ENCODE results near the gene TFDP1. TPM values are rescaled to one million over a fixed set of nuclear protein-coding genes. Genes with fewer than 3 reads are reported as not detected.

Gene TFDP1
- total RNA-seq, 4 donors from 2014 or later, result 24.3 to 164 (median 49.1) TPM

DNA sequence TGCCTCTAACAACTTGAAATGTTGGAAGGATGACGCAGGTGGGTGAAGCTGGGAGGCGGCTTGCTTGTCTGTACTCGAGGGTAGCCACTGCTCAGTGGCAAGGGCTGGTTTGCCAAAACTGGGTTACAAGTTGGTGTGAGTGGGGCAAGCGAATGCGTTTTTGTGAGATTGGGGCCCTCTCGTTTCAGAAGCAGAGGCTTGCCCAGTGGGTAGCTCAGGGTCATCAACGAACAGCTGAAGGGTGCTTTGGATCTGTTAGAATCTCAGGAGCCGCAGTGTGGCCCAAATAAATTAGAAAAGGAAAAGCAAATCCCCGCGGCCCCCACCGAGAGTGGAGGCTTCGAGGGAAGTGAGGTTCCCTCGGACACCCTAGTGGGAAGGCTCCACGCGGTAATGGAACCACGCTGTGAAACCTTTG lies 66.2 kb downstream of the TFDP1 start:
- no peaks in the 10 kb centered on the region for H3K9me3 ChIP-seq
- no peak for TF ChIP-seq POLR2AphosphoS5 (IDR thresholded peaks at IDR 0.05)
- TF ChIP-seq POLR2A (IDR thresholded peaks at IDR 0.05), result no peak
- TF ChIP-seq EP300 (IDR thresholded peaks at IDR 0.05; ENCODE audit: low read depth), result no peak
- TF ChIP-seq, protein P1, sequence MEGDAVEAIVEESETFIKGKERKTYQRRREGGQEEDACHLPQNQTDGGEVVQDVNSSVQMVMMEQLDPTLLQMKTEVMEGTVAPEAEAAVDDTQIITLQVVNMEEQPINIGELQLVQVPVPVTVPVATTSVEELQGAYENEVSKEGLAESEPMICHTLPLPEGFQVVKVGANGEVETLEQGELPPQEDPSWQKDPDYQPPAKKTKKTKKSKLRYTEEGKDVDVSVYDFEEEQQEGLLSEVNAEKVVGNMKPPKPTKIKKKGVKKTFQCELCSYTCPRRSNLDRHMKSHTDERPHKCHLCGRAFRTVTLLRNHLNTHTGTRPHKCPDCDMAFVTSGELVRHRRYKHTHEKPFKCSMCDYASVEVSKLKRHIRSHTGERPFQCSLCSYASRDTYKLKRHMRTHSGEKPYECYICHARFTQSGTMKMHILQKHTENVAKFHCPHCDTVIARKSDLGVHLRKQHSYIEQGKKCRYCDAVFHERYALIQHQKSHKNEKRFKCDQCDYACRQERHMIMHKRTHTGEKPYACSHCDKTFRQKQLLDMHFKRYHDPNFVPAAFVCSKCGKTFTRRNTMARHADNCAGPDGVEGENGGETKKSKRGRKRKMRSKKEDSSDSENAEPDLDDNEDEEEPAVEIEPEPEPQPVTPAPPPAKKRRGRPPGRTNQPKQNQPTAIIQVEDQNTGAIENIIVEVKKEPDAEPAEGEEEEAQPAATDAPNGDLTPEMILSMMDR (IDR thresholded peaks at IDR 0.05), result no peak
- intact Hi-C loops (cut with DNase I; ENCODE audit: low total_unique reads), result no loop called here
- H3K4me3 ChIP-seq, result no peak overlapping the region
- no peaks in the 10 kb centered on the region for H3K27me3 ChIP-seq
- H3K4me1 ChIP-seq, result peaks cover 10 to 25% (median 17%) of the 10 kb centered on the region in 4 donors
- in situ Hi-C loops (cut with MboI; ENCODE audit: low pct_ligation_motif_present in 1 of 4, low pct_unique_long_range_greater_than_20kb in 1 of 4, low sequenced_read_pairs in 3 of 4), result no loop called here
- H3K36me3 ChIP-seq, result no peaks in the 10 kb centered on the region
- DNase-seq, result peak; percentile 5
- WGBS, 2 donors (ENCODE audit: low coverage in 1 of 2), result 95 to 100% methylated on average over 12 to 16 of the region's 16 CpGs
- no peak overlapping the region for H3K27ac ChIP-seq

DNA sequence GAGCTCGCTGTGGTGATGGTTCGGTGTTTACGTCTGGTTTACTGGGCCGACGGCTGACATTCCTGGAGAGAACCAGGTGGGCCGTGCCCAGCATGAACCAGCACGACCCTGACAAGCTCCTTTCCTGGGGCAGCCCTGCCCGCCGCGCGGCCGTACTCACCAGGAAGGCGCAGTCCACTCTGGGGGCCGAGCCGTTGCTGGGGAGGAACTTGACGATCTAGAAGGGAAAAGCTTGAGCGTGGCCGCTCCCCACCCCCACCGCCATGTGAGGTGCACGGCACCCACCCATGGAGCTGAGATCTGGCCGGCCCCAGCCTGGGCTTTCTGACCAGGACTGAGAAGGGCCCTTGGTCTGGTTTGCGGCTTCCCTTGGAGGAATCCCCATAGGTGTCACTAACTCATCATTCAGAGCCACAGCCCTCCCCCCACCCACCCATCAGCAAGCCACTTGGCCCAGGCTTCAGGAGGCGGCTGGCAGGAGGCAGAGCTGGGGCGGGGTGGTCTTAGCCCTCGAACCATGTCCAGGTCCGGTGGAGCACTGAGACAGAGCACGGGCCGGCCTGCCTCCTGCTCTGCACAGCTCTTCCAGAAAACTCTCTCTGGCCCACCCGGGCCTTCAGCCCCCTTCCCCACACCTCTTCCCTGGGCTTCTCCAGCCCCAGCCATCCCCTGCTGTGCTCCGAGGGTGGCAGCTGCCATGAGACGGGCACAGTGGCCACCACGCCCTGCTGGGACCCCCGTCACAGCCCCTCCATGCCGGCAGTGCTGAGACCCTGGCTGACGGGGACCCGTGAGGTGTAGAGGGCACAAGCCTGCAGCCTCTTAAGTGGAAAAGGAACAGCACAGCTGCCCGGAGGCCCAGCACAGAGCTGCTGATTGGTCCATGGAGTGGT lies 67.2 kb downstream of the TFDP1 start:
- H3K36me3 ChIP-seq, result no peaks in the 10 kb centered on the region
- 94% methylated on average over 36 of the region's 37 CpGs; no CpG with 5 or more reads in 1 of the 2 donors for WGBS, 2 donors (ENCODE audit: low coverage in 1 of 2)
- intact Hi-C loops (cut with DNase I; ENCODE audit: low total_unique reads) (no loop called here), in situ Hi-C loops (cut with MboI; ENCODE audit: low pct_ligation_motif_present in 1 of 4, low pct_unique_long_range_greater_than_20kb in 1 of 4, low sequenced_read_pairs in 3 of 4) (no loop called here)
- no peaks in the 10 kb centered on the region for H3K27me3 ChIP-seq
- H3K9me3 ChIP-seq, result no peaks in the 10 kb centered on the region
- no peak overlapping the region for H3K4me3 ChIP-seq
- peak; percentile 4 for DNase-seq
- no peak overlapping the region for H3K27ac ChIP-seq
- TF ChIP-seq, protein P1 (IDR thresholded peaks at IDR 0.05), result no peak
- no peak for TF ChIP-seq POLR2A (IDR thresholded peaks at IDR 0.05)
- TF ChIP-seq POLR2AphosphoS5 (IDR thresholded peaks at IDR 0.05), result no peak
- TF ChIP-seq EP300 (IDR thresholded peaks at IDR 0.05; ENCODE audit: low read depth), result no peak
- H3K4me1 ChIP-seq, result peaks cover 10 to 15% (median 11%) of the 10 kb centered on the region in 4 donors

DNA sequence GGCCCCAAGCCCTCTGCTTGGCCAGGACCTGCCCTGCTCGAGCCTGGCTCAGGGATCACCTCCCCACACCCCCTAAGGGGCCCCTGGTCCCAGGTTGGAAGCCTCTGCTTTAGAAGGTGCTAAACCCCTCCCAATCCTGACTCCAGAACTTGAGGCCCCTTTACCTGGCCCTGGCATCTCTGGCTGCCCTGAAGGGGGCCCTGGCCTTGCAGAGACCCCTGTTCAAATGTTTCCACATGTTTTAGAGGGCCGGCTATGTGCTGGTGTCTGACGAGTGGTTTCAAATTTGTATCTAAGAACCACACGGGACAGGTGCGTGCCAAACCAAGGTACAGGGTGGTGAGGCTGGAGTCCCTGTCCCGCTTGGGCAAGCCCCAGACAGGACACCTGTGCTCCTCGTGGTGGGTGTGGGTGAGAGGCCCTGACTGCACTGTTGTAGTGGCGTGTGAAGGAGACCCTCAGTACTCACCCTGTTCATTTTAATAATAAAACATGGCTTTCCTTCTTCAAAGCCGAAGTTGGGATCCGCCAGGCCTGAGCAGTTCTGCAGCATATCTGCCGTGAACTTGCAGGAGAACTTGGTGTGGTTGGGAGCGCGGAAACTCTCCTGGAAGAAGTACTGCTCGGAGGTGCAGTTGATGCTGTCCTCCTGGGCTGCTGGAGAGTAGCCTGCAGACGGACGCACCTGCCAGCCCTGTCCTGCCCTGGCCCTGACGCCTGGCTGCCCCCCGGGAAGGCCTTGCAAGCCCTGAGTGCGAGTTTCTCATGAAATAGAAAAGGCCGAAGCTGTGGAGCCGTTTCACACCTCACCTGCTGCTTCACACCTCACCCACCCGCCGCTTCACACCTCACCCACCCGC lies 68.1 kb downstream of the TFDP1 start:
- no peak overlapping the region for H3K4me3 ChIP-seq
- peaks cover 4 to 9% (median 6%) of the 10 kb centered on the region in 4 donors for H3K4me1 ChIP-seq
- no peaks in the 10 kb centered on the region for H3K36me3 ChIP-seq
- H3K27ac ChIP-seq, result no peak overlapping the region
- peak; percentile 2 for DNase-seq
- in situ Hi-C loops (cut with MboI; ENCODE audit: low pct_ligation_motif_present in 1 of 4, low pct_unique_long_range_greater_than_20kb in 1 of 4, low sequenced_read_pairs in 3 of 4) (no loop called here), intact Hi-C loops (cut with DNase I; ENCODE audit: low total_unique reads) (no loop called here)
- no peaks in the 10 kb centered on the region for H3K9me3 ChIP-seq
- no peaks in the 10 kb centered on the region for H3K27me3 ChIP-seq
- TF ChIP-seq POLR2AphosphoS5 (IDR thresholded peaks at IDR 0.05) (no peak), POLR2A (IDR thresholded peaks at IDR 0.05) (no peak), EP300 (IDR thresholded peaks at IDR 0.05; ENCODE audit: low read depth) (no peak)
- TF ChIP-seq, protein P1 (IDR thresholded peaks at IDR 0.05), result no peak
- WGBS, 2 donors (ENCODE audit: low coverage in 1 of 2), result 89% methylated on average over 24 of the region's 24 CpGs; no CpG with 5 or more reads in 1 of the 2 donors

Data from transverse colon (tissue), 4 donors.